MM.1S (cell line): ENCODE data around the gene COL25A1.

ENCODE experiments used
- EZH2 ChIP-seq: fragments of 300-600 bp; sonication (generic); optimal IDR thresholded peaks from 2 replicates; pipeline ENCODE3; 2017; ENCODE audit warnings: low read depth, mild to moderate bottlenecking, antibody characterized with exemption, low read length, mixed read lengths
- EZH2phosphoT487 ChIP-seq: fragments of 300-600 bp; sonication (generic); IDR thresholded peaks from 2 replicates; pipeline ENCODE4 v1.6.1; 2018; ENCODE audit warnings: antibody characterized with exemption, low read length
- TF ChIP-seq, protein P1 (sequence below): fragments of 300-600 bp; sonication (generic); IDR thresholded peaks from 2 replicates; pipeline ENCODE4 v1.5.1; 2016; ENCODE audit warnings: antibody characterized with exemption, low read length, mixed read lengths

DNA sequence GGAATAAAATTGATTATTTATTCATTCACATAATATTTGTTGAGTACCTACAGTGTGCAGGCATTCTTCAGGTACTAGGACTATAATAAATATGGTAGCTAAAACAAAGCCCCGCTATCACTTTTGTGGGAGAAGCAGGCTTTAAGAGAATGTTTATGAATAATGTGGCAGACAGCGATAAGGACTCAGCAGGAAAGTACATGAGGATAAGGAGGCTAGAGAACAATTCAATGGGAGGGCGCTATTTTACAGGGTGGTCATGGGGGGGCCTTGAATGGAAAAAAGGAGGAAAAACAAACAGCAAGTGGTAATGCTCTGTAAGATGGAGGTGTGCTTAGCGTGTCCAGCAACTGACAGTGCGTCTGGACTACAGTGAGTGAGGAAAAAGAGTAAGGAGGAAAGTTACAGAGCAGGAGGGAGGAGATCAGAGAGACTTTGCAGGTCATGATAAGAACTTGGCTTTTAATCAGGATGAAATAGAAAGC is 275.4 kb downstream of the COL25A1 start:
- TF ChIP-seq, protein P1, sequence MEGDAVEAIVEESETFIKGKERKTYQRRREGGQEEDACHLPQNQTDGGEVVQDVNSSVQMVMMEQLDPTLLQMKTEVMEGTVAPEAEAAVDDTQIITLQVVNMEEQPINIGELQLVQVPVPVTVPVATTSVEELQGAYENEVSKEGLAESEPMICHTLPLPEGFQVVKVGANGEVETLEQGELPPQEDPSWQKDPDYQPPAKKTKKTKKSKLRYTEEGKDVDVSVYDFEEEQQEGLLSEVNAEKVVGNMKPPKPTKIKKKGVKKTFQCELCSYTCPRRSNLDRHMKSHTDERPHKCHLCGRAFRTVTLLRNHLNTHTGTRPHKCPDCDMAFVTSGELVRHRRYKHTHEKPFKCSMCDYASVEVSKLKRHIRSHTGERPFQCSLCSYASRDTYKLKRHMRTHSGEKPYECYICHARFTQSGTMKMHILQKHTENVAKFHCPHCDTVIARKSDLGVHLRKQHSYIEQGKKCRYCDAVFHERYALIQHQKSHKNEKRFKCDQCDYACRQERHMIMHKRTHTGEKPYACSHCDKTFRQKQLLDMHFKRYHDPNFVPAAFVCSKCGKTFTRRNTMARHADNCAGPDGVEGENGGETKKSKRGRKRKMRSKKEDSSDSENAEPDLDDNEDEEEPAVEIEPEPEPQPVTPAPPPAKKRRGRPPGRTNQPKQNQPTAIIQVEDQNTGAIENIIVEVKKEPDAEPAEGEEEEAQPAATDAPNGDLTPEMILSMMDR: no peak
- TF ChIP-seq EZH2 (no peak), EZH2phosphoT487 (no peak)
